Measurements from ENCODE around the gene ST6GAL1. TPM values are rescaled to one million over a fixed set of nuclear protein-coding genes. Genes with fewer than 3 reads are reported as not detected.

The ST6GAL1 gene
- total and polyA plus RNA-seq, 12 donors: 7.2 to 95.0 (median 55.4) TPM

DNA sequence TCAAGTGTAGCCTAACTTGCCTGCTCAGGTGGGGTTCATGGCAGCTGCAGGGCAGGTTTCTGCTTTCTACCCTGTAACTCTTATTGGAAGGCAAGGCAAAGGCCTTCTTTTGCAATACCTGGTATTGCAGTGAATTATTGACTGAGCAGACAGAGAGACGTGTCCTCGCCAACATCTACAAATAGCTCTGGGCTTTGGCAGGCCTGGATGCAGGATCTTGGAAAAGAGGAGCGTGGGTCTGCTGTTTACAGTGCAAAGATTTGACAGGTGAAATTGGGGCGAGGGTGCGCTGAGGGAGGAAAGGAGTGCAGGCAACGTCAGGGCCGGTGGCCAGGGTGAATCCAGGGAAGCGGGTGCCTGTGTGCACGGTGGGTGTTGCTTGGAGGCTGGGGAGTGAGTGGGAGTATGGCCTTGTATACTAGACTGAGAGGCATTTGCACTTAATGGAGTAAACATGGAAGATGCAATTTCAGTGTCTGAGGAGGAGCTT, 44.5 kb downstream of the ST6GAL1 start:
- no peak for TF ChIP-seq POLR2A (IDR thresholded peaks at IDR 0.05)
- TF ChIP-seq, protein P1, sequence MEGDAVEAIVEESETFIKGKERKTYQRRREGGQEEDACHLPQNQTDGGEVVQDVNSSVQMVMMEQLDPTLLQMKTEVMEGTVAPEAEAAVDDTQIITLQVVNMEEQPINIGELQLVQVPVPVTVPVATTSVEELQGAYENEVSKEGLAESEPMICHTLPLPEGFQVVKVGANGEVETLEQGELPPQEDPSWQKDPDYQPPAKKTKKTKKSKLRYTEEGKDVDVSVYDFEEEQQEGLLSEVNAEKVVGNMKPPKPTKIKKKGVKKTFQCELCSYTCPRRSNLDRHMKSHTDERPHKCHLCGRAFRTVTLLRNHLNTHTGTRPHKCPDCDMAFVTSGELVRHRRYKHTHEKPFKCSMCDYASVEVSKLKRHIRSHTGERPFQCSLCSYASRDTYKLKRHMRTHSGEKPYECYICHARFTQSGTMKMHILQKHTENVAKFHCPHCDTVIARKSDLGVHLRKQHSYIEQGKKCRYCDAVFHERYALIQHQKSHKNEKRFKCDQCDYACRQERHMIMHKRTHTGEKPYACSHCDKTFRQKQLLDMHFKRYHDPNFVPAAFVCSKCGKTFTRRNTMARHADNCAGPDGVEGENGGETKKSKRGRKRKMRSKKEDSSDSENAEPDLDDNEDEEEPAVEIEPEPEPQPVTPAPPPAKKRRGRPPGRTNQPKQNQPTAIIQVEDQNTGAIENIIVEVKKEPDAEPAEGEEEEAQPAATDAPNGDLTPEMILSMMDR (IDR thresholded peaks at IDR 0.05): no peak
- 67 to 79% (median 74%) methylated on average over 9 of the region's 9 CpGs for WGBS, 4 donors
- Histone ChIP-seq H3K4me3 (no peak overlapping the region), H3K9me3 (replicated peaks in 1 of 3) (no peaks in the 10 kb centered on the region), H3K4me1 (replicated peaks in 1 of 2) (peaks cover 3 to 21% of the 10 kb centered on the region in 2 donors), H3K36me3 (replicated peaks in 1 of 2) (no peaks in the 10 kb centered on the region), H3K27ac (no peak overlapping the region), H3K27me3 (no peaks in the 10 kb centered on the region)
- intact Hi-C loops (cut with DNase I): no loop called here
- no peak for DNase-seq

DNA sequence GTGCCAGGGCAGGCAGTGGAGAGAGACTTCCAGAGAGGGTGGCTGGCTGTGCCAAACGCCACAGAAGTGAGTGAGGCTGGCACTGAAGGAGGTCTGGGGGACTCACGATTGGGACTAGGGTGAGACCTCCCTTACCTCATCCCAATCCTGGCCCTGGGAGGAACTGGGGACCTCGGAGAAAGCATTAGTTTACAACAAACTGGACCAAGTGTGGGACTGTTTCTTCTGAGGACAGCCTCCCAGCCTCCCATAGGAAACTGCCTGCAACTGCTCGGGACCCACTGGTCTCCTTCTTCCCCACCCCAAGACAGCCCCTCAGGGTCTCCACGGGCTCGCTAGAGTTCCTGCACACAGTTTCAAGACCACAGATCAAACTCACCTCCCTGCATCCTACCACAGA, 45.4 kb downstream of the ST6GAL1 start:
- no peaks in the 10 kb centered on the region for H3K9me3 ChIP-seq (replicated peaks in 1 of 3)
- H3K4me3 ChIP-seq: no peak overlapping the region
- DNase-seq: no peak
- intact Hi-C loops (cut with DNase I): no loop called here
- TF ChIP-seq, protein P1 (IDR thresholded peaks at IDR 0.05): no peak
- TF ChIP-seq POLR2A (IDR thresholded peaks at IDR 0.05): no peak
- no peak overlapping the region for H3K27ac ChIP-seq
- WGBS, 4 donors: 67 to 78% (median 71%) methylated on average over 6 of the region's 6 CpGs
- H3K27me3 ChIP-seq: no peaks in the 10 kb centered on the region
- H3K36me3 ChIP-seq (replicated peaks in 1 of 2): no peaks in the 10 kb centered on the region
- H3K4me1 ChIP-seq (replicated peaks in 1 of 2): peaks cover 3 to 21% of the 10 kb centered on the region in 2 donors

DNA sequence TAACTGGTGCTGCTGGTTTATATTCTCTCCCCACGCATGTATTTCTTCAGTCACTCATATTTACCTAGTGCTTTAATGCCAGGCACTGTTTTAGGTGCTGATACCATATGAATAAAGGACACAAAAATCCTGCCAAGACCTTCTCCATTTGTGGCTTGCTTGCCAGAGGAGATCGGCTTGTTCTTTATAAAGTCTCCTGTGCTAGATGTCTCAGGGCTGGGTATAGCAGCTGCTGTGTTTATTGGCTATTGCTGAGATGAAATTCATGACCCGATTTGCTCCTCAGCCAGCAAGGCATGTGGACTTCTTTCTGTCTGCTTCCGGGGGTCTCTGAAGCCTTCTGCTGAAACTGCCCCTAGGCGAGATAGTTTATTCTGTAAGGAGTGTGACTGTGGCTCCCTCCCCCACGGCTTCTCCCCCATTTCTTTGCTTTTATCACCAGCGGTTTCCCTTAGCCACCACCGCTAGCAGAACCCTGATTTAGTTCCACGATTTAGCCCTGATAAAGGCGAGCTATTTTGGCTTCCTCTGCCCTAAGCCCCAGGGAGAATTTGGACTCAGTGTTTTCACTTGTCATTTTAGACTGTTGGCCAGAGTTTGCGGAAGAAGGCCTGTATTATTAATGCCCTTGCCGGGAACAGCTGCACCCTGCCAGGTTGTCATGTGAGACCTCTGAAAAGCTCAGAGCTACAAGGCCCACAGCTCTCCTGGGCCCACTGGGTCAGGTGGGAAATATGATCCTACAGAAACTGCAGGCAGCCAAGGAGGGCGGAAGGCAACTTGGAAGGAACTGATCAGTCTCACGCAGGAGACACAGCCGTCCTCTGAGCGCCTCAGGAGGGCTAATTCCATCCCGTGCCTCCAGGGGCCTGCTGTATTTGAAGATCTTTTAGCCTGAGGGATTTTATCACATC, 46.8 kb downstream of the ST6GAL1 start:
- Histone ChIP-seq H3K9me3 (replicated peaks in 1 of 3) (no peaks in the 10 kb centered on the region), H3K4me3 (no peak overlapping the region), H3K27ac (peak overlapping the region in 3 of 5 donors; percentile 34 to 64 (median 62)), H3K36me3 (replicated peaks in 1 of 2) (no peaks in the 10 kb centered on the region), H3K27me3 (no peaks in the 10 kb centered on the region), H3K4me1 (replicated peaks in 1 of 2) (peaks cover 3 to 18% of the 10 kb centered on the region in 2 donors)
- TF ChIP-seq, protein P1 (IDR thresholded peaks at IDR 0.05): no peak
- no peak for TF ChIP-seq POLR2A (IDR thresholded peaks at IDR 0.05)
- 33 to 47% (median 38%) methylated on average over 17 of the region's 17 CpGs for WGBS, 4 donors
- intact Hi-C loops (cut with DNase I): no loop called here
- DNase-seq: peak; percentile 45 to 80 (median 65)

DNA sequence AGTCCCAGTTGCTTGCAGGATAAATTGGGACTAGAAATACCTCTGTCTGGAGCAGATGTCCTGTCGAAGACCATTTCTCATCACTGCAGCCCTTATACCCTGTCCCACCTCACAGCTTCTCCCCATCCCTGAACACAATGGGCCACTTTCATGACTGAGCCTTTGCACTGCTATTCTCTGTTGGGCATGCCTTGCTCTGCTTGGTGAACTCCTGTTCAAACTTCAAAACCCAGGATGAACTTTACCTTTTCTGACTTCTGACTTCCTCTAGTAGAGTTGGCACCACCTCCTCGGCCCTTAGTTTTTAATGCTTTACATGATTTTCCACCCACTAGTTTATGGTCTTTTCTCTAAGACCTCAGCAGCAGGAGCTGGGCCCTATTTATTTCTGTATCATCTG, 48.4 kb downstream of the ST6GAL1 start:
- Histone ChIP-seq H3K27ac (no peak overlapping the region), H3K4me1 (replicated peaks in 1 of 2) (peaks cover 3 to 18% of the 10 kb centered on the region in 2 donors), H3K4me3 (no peak overlapping the region), H3K9me3 (replicated peaks in 1 of 3) (no peaks in the 10 kb centered on the region), H3K36me3 (replicated peaks in 1 of 2) (no peaks in the 10 kb centered on the region), H3K27me3 (no peaks in the 10 kb centered on the region)
- no peak for DNase-seq
- no peak for TF ChIP-seq POLR2A (IDR thresholded peaks at IDR 0.05)
- TF ChIP-seq, protein P1 (IDR thresholded peaks at IDR 0.05): no peak
- intact Hi-C loops (cut with DNase I): no loop called here
- WGBS, 4 donors: 85 to 91% (median 88%) methylated on average over 2 of the region's 2 CpGs
